ENCODE results near the gene RASAL2.
"Not testable (repeated sequence)": the region's sequence is repeated elsewhere in the genome, so short reads cannot be mapped to it uniquely, and the experiment has no call there.

Gene RASAL2

GRCh38 chr1:178230881-178231409 is 137.0 kb downstream of the RASAL2 start:
- no peak for DNase-seq (ENCODE audit: low read depth in 2 of 3, low spot score in 2 of 3)

- no peak for DNase-seq (ENCODE audit: low read depth in 2 of 3, low spot score in 2 of 3)
Measured at GRCh38 chr1:178232108-178232507, 138.2 kb downstream of the RASAL2 start.

GRCh38 chr1:178232949-178233348 is 139.0 kb downstream of the RASAL2 start:
- no peak for DNase-seq (ENCODE audit: low read depth in 2 of 3, low spot score in 2 of 3)

GRCh38 chr1:178237121-178237520 is 143.2 kb downstream of the RASAL2 start:
- DNase-seq (ENCODE audit: low read depth in 2 of 3, low spot score in 2 of 3) = no peak

DNA sequence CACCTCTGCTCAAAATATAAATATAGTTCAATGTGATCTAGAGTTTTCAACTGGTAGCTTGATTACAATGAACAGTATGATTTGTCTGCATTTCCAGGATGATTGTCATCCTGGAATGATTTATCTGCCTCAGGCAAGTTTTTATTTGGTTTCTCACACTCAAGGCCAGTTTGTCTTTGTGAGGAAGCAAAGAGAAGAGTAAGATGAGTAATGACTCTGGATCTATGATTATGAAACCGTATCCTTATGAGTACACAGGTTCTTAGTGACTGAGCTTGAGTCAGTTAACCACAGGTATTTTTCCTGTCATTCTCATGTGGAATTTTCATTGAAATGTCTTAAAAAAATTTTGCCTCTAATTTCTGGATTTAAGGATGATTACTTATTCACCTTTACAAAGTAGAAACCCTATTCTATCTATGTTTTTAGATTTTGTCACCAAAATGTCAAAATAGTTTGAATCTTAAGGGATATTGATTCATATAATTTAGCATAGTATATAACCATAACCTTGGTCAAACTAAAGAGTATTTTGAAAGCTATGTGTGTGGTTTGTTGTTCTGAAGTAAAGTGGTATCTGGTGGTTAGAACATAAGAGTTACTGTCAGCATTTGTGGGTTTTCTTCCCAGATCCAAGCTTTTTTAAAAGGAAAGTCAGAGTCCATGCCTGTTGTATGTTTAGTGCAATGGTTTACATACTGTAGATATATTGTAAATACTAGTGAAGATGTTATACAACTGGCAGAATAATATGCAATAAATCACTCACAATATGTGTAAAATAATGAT is 145.0 kb downstream of the RASAL2 start:
- no peak for DNase-seq (ENCODE audit: low read depth in 2 of 3, low spot score in 2 of 3)

DNA sequence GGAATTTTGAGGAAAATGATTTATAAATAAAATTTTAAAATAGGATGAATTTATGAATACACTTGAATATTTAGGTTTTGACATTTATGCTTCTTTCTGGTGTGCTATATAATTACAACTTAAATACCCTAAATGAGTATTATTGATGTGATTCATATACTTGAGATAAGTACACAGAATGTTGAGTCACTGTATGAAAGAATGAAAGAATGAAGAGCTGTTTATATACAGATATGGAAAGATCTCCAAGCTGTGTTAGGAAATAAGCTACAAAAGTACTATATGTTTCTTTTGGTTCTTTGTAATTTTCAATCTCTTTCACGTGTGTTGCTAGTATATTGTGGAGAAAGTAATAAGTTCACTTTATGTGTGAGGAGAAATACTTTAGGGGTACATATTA is 147.2 kb downstream of the RASAL2 start:
- DNase-seq (ENCODE audit: low read depth in 2 of 3, low spot score in 2 of 3) = no peak

DNA sequence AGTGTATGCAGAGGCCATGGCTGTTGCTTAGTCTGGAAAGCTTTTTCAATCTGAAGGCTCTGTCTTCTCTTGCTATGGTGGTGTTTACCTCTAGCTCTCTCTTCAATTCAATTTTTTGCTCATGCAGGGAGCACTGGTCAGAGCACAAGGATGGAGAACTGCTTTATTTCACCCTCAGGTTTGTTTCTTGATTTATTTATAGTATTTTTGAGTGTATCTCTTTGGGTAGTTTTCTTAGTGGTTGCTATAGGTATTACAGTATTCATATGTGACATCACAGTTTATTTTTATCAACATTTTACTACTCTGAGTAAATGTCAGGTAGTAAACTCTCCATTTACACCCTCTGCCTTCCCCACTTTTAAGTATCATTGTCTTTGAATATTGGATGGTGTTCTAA is 147.9 kb downstream of the RASAL2 start:
- no peak for DNase-seq (ENCODE audit: low read depth in 2 of 3, low spot score in 2 of 3)

- DNase-seq (ENCODE audit: low read depth in 2 of 3, low spot score in 2 of 3) = no peak
Measured at GRCh38 chr1:178243119-178243518, 149.2 kb downstream of the RASAL2 start.

- no peak for DNase-seq (ENCODE audit: low read depth in 2 of 3, low spot score in 2 of 3)
Measured at GRCh38 chr1:178243890-178244289, 150.0 kb downstream of the RASAL2 start.

DNA sequence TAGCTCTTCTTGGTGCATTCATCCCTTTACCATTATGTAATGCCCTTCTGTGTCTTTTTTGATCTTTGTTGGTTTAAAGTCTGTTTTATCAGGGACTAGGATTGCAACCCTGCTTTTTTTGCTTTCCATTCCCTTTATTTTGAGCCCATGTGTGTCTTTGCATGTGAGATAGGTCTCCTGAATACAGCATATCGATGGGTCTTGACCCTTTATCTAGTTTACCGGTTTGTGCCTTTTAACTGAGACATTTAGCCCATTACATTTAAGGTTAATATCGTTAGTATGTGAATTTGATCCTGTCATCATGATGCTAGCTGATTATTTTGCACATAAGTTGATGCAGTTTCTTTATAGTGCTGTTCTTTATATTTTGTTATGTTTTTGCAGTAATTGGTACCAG is 154.4 kb downstream of the RASAL2 start:
- DNase-seq (ENCODE audit: low read depth in 2 of 3, low spot score in 2 of 3) = not testable (repeated sequence)

DNA sequence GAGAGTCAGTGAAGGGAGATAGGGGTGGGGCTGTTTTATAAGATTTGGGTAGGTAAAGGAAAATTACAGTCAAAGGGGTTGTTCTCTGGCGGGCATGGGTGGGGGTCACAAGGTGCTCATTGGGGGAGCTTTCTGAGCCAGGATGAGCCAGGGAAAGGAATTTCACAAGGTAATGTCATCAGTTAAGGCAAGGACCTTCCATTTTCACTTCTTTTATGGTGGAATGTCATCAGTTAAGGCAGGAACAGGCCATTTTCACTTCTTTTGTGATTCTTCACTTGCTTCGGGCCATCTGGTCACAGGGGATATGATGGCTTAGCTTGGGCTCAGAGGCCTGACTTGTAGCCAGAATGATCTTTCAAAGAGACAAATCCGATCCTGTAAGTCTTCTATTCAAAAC is 159.7 kb downstream of the RASAL2 start:
- not testable (repeated sequence) for DNase-seq (ENCODE audit: low read depth in 2 of 3, low spot score in 2 of 3)

DNA sequence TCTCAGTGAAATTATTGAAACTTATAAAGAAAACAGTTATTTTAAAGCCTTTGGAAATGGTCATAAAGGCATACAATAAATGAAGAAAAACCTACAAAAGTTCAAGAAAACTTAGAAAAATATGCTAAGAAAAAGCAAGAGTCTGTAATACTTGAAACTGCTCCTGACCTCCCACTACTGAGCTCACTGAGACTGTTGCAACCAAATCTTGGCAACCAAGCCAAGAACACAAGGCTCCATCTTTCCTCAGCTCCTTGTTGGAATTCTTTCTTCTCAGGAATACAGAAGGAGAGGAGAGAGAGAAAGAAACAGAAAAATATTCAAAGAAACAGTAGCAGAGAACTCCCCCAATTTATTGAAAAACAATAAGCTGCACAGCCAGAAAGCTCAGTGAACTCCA is 160.5 kb downstream of the RASAL2 start:
- DNase-seq (ENCODE audit: low read depth in 2 of 3, low spot score in 2 of 3) = no peak

DNA sequence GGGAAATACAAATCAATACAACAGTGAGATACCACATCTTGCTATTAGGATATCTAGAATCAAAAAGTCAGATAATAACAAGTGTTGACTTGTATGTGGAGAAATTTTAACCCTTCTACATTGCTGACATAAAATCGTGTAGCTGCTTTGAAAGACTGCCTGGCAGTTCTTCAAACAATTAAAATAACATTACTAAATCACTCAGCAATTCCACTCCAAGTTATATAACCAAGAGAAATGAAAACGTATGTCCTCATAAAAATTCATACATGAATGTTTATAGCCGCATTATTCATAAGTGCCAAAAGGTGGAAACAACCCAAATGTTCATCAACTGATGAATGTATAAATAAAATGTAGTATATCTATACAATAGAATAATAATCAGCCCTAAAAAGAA is 164.6 kb downstream of the RASAL2 start:
- DNase-seq (ENCODE audit: low read depth in 2 of 3, low spot score in 2 of 3) = no peak

DNA sequence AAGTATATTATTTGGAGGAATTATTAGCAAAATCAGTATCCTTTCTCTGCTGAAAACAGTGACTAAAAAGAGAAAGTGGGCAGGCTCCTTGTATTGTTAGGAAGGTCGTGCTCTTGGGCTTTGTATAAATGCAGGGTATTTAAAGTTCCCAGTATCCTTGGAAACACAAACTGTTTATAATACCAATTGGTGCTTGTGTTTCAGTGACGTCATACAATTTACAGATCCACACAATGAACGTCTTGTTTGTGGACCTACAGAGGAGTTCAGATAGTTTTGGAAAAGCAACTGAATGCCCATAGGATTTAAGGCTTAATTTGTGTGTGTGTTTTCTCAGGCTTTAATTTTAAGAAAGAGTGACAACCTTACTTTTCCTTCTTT is 168.2 kb downstream of the RASAL2 start:
- no peak for DNase-seq (ENCODE audit: low read depth in 2 of 3, low spot score in 2 of 3)

DNA sequence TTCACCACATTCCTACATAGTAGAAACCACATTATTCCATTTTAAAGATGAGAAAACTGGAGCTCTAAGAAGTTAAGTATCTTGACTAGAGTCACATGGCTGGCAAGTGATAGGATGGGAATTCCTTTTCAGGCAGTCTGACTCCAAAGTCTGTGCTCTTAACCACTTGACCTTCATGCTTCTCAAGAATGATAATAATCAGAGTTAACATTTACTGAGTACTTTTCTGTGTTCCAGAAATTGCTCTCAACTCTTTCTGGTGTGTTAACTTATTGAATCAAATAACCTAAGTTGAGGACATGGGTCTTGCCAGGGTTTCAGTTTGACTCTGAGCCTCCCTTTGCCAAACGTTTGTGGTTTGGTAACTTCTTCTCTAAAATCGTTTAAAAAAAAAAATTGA is 169.4 kb downstream of the RASAL2 start:
- no peak for DNase-seq (ENCODE audit: low read depth in 2 of 3, low spot score in 2 of 3)

GRCh38 chr1:178266113-178266512 is 172.2 kb downstream of the RASAL2 start:
- no peak for DNase-seq (ENCODE audit: low read depth in 2 of 3, low spot score in 2 of 3)

DNA sequence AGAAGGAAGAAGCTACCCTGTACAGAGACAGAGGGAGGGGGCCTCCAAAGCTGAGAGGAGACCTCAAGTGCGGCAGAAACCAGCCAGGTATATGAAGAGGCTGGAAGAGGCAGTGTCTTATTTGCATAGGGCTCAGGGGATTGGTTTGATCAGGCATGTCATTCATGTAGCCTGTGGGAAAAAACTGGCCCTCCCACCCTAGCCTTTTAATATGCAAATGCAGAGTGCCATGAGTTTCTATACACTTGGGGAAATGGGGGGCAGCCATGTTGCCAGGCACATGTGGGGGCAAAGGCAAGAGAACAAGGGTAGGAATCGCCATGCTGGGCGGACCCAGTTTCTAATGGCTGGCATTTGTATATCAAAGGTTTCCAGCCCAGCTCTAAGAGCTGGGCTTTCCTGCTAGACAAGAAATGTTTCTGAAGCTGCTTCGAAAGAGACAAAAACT is 172.7 kb downstream of the RASAL2 start:
- no peak for DNase-seq (ENCODE audit: low read depth in 2 of 3, low spot score in 2 of 3)

GRCh38 chr1:178267646-178268094 is 173.8 kb downstream of the RASAL2 start:
- no peak for DNase-seq (ENCODE audit: low read depth in 2 of 3, low spot score in 2 of 3)

- DNase-seq (ENCODE audit: low read depth in 2 of 3, low spot score in 2 of 3) = no peak
Measured at GRCh38 chr1:178271471-178271870, 177.6 kb downstream of the RASAL2 start.

- no peak for DNase-seq (ENCODE audit: low read depth in 2 of 3, low spot score in 2 of 3)
Measured at GRCh38 chr1:178273707-178274410, 180.0 kb downstream of the RASAL2 start.

- DNase-seq (ENCODE audit: low read depth in 2 of 3, low spot score in 2 of 3) = no peak
Measured at GRCh38 chr1:178275049-178275448, 181.1 kb downstream of the RASAL2 start.

DNA sequence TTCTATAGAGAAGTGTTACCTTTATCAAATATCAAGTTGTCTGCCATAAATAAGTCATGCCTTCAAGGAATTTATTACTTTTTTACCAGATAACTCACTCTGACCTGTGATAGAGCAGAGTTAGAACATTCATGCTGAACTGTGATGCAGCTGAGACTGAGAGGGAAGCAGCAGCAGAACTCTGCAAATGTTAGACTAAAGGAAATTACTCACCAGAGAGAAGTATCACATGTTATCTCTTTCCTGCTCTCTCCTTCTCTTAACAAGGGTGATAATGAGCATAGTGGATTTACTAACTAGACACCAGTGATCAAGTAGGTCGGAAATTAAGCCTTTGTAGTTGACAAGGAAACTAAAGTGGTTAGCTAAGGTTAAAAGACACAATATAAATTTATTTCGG is 181.6 kb downstream of the RASAL2 start:
- DNase-seq (ENCODE audit: low read depth in 2 of 3, low spot score in 2 of 3) = no peak
